ENCODE measurements around the gene FLT4. TPM values are rescaled to one million over a fixed set of nuclear protein-coding genes. Genes with fewer than 3 reads are reported as not detected.

Gene FLT4
- total and polyA plus RNA-seq, 2 of the 13 experiments (the other 11 are each of a cell fraction or from before 2014, with no cell fraction given), result not detected

GRCh38 chr5:180642181-180642775 lies 7.1 kb downstream of the FLT4 start:
- CTCF ChIA-PET (ENCODE audit: low intra/inter-chr PET ratio, low total read pairs), result no interaction called here
- TF ChIP-seq ZNF441 (CRISPR knock-in tag; IDR thresholded peaks at IDR 0.05; ENCODE audit: borderline replicate concordance) (no peak), HIVEP1 (CRISPR knock-in tag; IDR thresholded peaks at IDR 0.05) (no peak), HNF1B (CRISPR knock-in tag; IDR thresholded peaks at IDR 0.05) (no peak), ZFP62 (CRISPR knock-in tag; IDR thresholded peaks at IDR 0.05) (no peak), SKI (IDR thresholded peaks at IDR 0.05; ENCODE audit: partially characterized antibody) (no peak), ZFX (CRISPR knock-in tag; IDR thresholded peaks at IDR 0.05; ENCODE audit: low read depth) (no peak), HMG20A (CRISPR knock-in tag; IDR thresholded peaks at IDR 0.05; ENCODE audit: borderline replicate concordance) (no peak), NR0B2 (CRISPR knock-in tag; IDR thresholded peaks at IDR 0.05) (no peak), PREB (CRISPR knock-in tag; IDR thresholded peaks at IDR 0.05) (no peak), ZNF430 (CRISPR knock-in tag; IDR thresholded peaks at IDR 0.05) (no peak), ZNF10 (CRISPR knock-in tag; IDR thresholded peaks at IDR 0.05; ENCODE audit: borderline replicate concordance, low read depth) (no peak), ATF5 (CRISPR knock-in tag; IDR thresholded peaks at IDR 0.05; ENCODE audit: low read depth) (no peak), ZNF703 (CRISPR knock-in tag; IDR thresholded peaks at IDR 0.05; ENCODE audit: borderline replicate concordance) (no peak), HMGXB3 (CRISPR knock-in tag; IDR thresholded peaks at IDR 0.05; ENCODE audit: borderline replicate concordance) (no peak)
- Histone ChIP-seq H2AFZ (ENCODE audit: low read length) (no peak overlapping the region), H3K4me3 (replicated peaks in 1 of 3; ENCODE audit: insufficient read depth in 1 of 3, low read depth in 2 of 3, low read length in 3 of 3) (no peak overlapping the region), H3K36me3 (replicated peaks in 1 of 2; ENCODE audit: control insufficient read depth in 1 of 2, insufficient read depth in 2 of 2, low read length in 2 of 2) (no peaks in the 10 kb centered on the region), H3K9me3 (ENCODE audit: low read length) (no peaks in the 10 kb centered on the region), H3K9ac (ENCODE audit: insufficient read depth, low read depth, low read length) (no peak overlapping the region), H3K79me2 (ENCODE audit: insufficient read depth, low read length) (no peaks in the 10 kb centered on the region), H4K20me1 (ENCODE audit: insufficient read depth, low read length) (peaks cover 4% of the 10 kb centered on the region; the same call in 1 of the 2 replicates), H3K4me1 (ENCODE audit: insufficient read depth, low read length) (no peaks in the 10 kb centered on the region), H3K27ac (ENCODE audit: extremely low read length, insufficient read depth, low read length) (no peak overlapping the region), H3K27me3 (ENCODE audit: control insufficient read depth in 1 of 2, insufficient read depth in 2 of 2, low read length in 2 of 2) (peaks cover 15 to 84% of the 10 kb centered on the region in 2 experiments), H3K4me2 (ENCODE audit: low read depth, low read length) (no peak overlapping the region)
- DNase-seq (ENCODE audit: low spot score) (no peak), FAIRE-seq (no peak), ATAC-seq (no peak)
- in situ Hi-C loops (cut with HindIII; ENCODE audit: extremely low pct_ligation_motif_present, low pct_unique_long_range_greater_than_20kb) (no loop called here), intact Hi-C loops (cut with micrococcal nuclease; ENCODE audit: unreplicated experiment) (no loop called here)
- BruUV-seq (replicated peaks), result no TSS peak
- 5% methylated on average over 8 of the region's 16 CpGs for WGBS (ENCODE audit: low lambda C conversion rate)
- POLR2A ChIA-PET, result no interaction called here
